ENCODE measurements around the gene CNTF. TPM values are rescaled to one million over a fixed set of nuclear protein-coding genes. Genes with fewer than 3 reads are reported as not detected.

CNTF gene
- total and polyA plus RNA-seq, 2 experiments from 2014 or later: 3.1 TPM; not detected in 1

DNA sequence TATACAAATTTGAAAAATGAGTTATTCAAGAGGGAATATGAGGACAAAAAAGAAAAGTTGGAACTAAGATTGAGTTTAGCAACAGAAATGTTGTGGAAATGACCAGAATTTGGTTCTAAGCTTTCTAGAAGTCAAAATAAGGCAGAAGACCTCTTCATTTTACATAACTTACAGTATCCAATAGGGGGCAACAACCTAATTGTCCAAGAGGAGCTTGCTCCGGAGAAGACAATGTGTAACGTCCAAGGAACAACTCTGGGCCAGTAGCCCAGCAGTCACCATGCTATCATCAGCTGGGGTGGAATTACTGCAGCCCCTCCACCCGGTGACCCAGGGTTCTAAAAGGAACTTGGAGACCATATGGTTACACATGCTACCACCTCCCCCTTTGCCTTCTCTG, 14.1 kb downstream of the CNTF start:
- H2AFZ ChIP-seq: no peak overlapping the region
- no peak for DNase-seq (ENCODE audit: low spot score)
- H3K9me2 ChIP-seq (replicated peaks; ENCODE audit: insufficient read depth): no peaks in the 10 kb centered on the region
- H3K79me2 ChIP-seq: no peaks in the 10 kb centered on the region
- no peaks in the 10 kb centered on the region for H3K9me3 ChIP-seq (ENCODE audit: low read depth)
- no peak overlapping the region for H3K27ac ChIP-seq
- no peaks in the 10 kb centered on the region for H3K4me1 ChIP-seq (ENCODE audit: insufficient read depth)
- WGBS (ENCODE audit: low lambda C conversion rate, missing lambda C conversion rate): 85% methylated on average over 3 of the region's 3 CpGs
- H4K20me1 ChIP-seq (ENCODE audit: insufficient read depth, poor library complexity, severe bottlenecking): no peaks in the 10 kb centered on the region
- H3K4me3 ChIP-seq: no peak overlapping the region
- no peaks in the 10 kb centered on the region for H3K27me3 ChIP-seq
- H3K36me3 ChIP-seq (replicated peaks; ENCODE audit: insufficient read depth, low read depth): no peaks in the 10 kb centered on the region
- H3K4me2 ChIP-seq: no peak overlapping the region
- TF ChIP-seq, protein P1, sequence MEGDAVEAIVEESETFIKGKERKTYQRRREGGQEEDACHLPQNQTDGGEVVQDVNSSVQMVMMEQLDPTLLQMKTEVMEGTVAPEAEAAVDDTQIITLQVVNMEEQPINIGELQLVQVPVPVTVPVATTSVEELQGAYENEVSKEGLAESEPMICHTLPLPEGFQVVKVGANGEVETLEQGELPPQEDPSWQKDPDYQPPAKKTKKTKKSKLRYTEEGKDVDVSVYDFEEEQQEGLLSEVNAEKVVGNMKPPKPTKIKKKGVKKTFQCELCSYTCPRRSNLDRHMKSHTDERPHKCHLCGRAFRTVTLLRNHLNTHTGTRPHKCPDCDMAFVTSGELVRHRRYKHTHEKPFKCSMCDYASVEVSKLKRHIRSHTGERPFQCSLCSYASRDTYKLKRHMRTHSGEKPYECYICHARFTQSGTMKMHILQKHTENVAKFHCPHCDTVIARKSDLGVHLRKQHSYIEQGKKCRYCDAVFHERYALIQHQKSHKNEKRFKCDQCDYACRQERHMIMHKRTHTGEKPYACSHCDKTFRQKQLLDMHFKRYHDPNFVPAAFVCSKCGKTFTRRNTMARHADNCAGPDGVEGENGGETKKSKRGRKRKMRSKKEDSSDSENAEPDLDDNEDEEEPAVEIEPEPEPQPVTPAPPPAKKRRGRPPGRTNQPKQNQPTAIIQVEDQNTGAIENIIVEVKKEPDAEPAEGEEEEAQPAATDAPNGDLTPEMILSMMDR (IDR thresholded peaks at IDR 0.05; ENCODE audit: poor library complexity): no peak
- TF ChIP-seq EZH2 (IDR thresholded peaks at IDR 0.05; ENCODE audit: borderline replicate concordance) (no peak), EZH2phosphoT487 (IDR thresholded peaks at IDR 0.05; ENCODE audit: low read depth, severe bottlenecking, unreplicated experiment) (no peak)

DNA sequence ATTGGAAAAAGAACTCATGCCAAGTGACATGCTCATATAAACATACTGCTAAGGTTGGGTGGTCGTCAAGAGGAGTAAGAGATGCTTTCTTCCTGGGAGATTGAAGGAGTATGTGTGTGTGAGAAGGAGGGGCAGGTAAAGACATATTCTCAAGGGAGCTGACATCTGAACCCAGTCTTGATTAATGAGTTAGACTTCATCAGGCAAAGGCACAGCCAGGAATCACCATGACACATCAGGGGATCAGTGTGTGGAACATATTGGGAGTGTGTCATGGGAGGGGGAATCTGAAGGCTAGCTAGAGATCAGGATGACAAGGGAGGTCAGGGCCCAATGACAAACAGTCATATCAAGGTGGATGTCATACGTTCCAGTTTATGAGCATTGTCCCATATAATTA, 14.9 kb downstream of the CNTF start:
- no peak overlapping the region for H3K27ac ChIP-seq
- no peaks in the 10 kb centered on the region for H3K9me2 ChIP-seq (replicated peaks; ENCODE audit: insufficient read depth)
- H2AFZ ChIP-seq: no peak overlapping the region
- H3K9me3 ChIP-seq (ENCODE audit: low read depth): no peaks in the 10 kb centered on the region
- no peak overlapping the region for H3K4me2 ChIP-seq
- H3K36me3 ChIP-seq (replicated peaks; ENCODE audit: insufficient read depth, low read depth): no peaks in the 10 kb centered on the region
- no peak for DNase-seq (ENCODE audit: low spot score)
- H3K4me3 ChIP-seq: no peak overlapping the region
- H4K20me1 ChIP-seq (ENCODE audit: insufficient read depth, poor library complexity, severe bottlenecking): no peaks in the 10 kb centered on the region
- H3K27me3 ChIP-seq: no peaks in the 10 kb centered on the region
- TF ChIP-seq EZH2 (IDR thresholded peaks at IDR 0.05; ENCODE audit: borderline replicate concordance): no peak
- no peak for TF ChIP-seq EZH2phosphoT487 (IDR thresholded peaks at IDR 0.05; ENCODE audit: low read depth, severe bottlenecking, unreplicated experiment)
- TF ChIP-seq, protein P1 (IDR thresholded peaks at IDR 0.05; ENCODE audit: poor library complexity): no peak
- peaks cover 1% of the 10 kb centered on the region for H3K4me1 ChIP-seq (ENCODE audit: insufficient read depth)
- no peaks in the 10 kb centered on the region for H3K79me2 ChIP-seq
- WGBS (ENCODE audit: low lambda C conversion rate, missing lambda C conversion rate): 76% methylated on average over 2 of the region's 2 CpGs

DNA sequence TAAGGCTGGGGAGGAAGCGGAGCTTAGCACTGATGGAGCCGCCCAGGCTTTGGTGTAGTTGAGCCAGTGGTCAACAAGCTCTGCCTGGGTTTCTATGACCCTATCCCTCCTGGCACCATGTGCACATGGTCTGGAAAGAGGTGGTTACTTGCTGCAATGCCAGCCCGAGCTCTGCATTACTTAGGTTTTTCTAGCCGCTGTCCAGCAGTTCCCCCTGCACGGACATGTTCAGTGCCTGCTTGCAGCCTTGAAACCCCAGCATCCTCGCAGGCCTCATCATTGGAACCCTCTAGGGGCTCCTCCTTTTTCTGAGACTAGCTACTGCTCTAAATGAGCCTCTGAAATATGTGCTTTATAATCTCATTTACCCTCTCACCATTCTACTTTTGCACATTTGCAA, 16.6 kb downstream of the CNTF start:
- DNase-seq (ENCODE audit: low spot score): no peak
- Histone ChIP-seq H3K79me2 (no peaks in the 10 kb centered on the region), H3K27me3 (no peaks in the 10 kb centered on the region), H3K4me2 (no peak overlapping the region), H3K27ac (no peak overlapping the region), H3K9me3 (ENCODE audit: low read depth) (no peaks in the 10 kb centered on the region), H2AFZ (no peak overlapping the region), H4K20me1 (ENCODE audit: insufficient read depth, poor library complexity, severe bottlenecking) (no peaks in the 10 kb centered on the region), H3K4me3 (no peak overlapping the region), H3K9me2 (replicated peaks; ENCODE audit: insufficient read depth) (no peaks in the 10 kb centered on the region), H3K4me1 (ENCODE audit: insufficient read depth) (peaks cover 3% of the 10 kb centered on the region), H3K36me3 (replicated peaks; ENCODE audit: insufficient read depth, low read depth) (no peaks in the 10 kb centered on the region)
- TF ChIP-seq, protein P1 (IDR thresholded peaks at IDR 0.05; ENCODE audit: poor library complexity): no peak
- TF ChIP-seq EZH2 (IDR thresholded peaks at IDR 0.05; ENCODE audit: borderline replicate concordance): no peak
- no peak for TF ChIP-seq EZH2phosphoT487 (IDR thresholded peaks at IDR 0.05; ENCODE audit: low read depth, severe bottlenecking, unreplicated experiment)
- WGBS (ENCODE audit: low lambda C conversion rate, missing lambda C conversion rate): 93% methylated on average over 6 of the region's 6 CpGs

DNA sequence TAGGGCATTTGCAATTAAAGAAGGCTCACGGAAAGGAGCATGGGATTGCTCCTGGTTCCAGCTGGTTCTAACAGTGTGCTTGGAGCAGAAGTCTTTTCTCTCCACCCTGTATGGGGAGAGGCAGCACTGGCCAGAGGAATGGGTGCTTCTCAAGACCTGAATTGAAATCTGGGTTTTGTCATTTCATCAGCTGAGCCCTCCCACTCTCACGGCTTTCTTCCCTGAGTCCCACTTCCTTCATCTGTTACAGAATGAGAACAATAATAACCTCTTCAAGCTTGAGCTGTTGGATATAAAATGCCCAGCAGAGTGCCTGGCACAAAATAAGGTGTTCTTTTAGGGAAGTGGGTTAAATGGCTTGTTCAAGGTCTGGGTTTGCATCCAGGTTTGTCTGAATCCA, 17.2 kb downstream of the CNTF start:
- Histone ChIP-seq H4K20me1 (ENCODE audit: insufficient read depth, poor library complexity, severe bottlenecking) (no peaks in the 10 kb centered on the region), H3K36me3 (replicated peaks; ENCODE audit: insufficient read depth, low read depth) (no peaks in the 10 kb centered on the region), H3K4me2 (no peak overlapping the region), H2AFZ (no peak overlapping the region), H3K79me2 (no peaks in the 10 kb centered on the region), H3K9me2 (replicated peaks; ENCODE audit: insufficient read depth) (no peaks in the 10 kb centered on the region), H3K9me3 (ENCODE audit: low read depth) (no peaks in the 10 kb centered on the region), H3K4me3 (no peak overlapping the region), H3K27me3 (no peaks in the 10 kb centered on the region), H3K27ac (no peak overlapping the region), H3K4me1 (ENCODE audit: insufficient read depth) (peaks cover 3% of the 10 kb centered on the region)
- 81% methylated on average over 2 of the region's 2 CpGs for WGBS (ENCODE audit: low lambda C conversion rate, missing lambda C conversion rate)
- DNase-seq (ENCODE audit: low spot score): no peak
- TF ChIP-seq, protein P1 (IDR thresholded peaks at IDR 0.05; ENCODE audit: poor library complexity): no peak
- no peak for TF ChIP-seq EZH2 (IDR thresholded peaks at IDR 0.05; ENCODE audit: borderline replicate concordance)
- no peak for TF ChIP-seq EZH2phosphoT487 (IDR thresholded peaks at IDR 0.05; ENCODE audit: low read depth, severe bottlenecking, unreplicated experiment)
